H9 (cell line): ENCODE measurements around the gene ACOT7. TPM values are rescaled to one million over a fixed set of nuclear protein-coding genes. Genes with fewer than 3 reads are reported as not detected.

Experiments
- DNase-seq: peaks from one replicate; pipeline ENCODE4 v3.0.0-alpha.2; 2017
- H2AFZ ChIP-seq: one replicate; pipeline ENCODE4 v1.6.1; 2013; ENCODE audit warnings: mild to moderate bottlenecking, low read length, control low read depth, moderate library complexity
- H2AK5ac ChIP-seq: 2 replicates; pipeline ENCODE4 v1.6.1; 2013; ENCODE audit warnings: low read length, control low read depth, mixed read lengths; ENCODE audit not compliant: insufficient read length
- H2BK120ac ChIP-seq: one replicate; pipeline ENCODE4 v1.6.1; 2013; ENCODE audit warnings: low read depth, mild to moderate bottlenecking, low read length, control low read depth, inconsistent platforms; ENCODE audit not compliant: poor library complexity, severe bottlenecking
- H2BK12ac ChIP-seq: 2 replicates; pipeline ENCODE4 v1.6.1; 2013; ENCODE audit warnings: low read length, control low read depth, mixed read lengths, low read depth; ENCODE audit not compliant: insufficient read length
- H2BK15ac ChIP-seq: 2 replicates; pipeline ENCODE4 v1.6.1; 2013; ENCODE audit warnings: low read depth, low read length, control low read depth
- H2BK20ac ChIP-seq: one replicate; pipeline ENCODE4 v1.6.1; 2013; ENCODE audit warnings: low read depth, mild to moderate bottlenecking, low read length, control low read depth, inconsistent platforms; ENCODE audit not compliant: poor library complexity, severe bottlenecking
- H2BK5ac ChIP-seq: 2 replicates; pipeline ENCODE4 v1.6.1; 2013; ENCODE audit warnings: low read length, control low read depth, mixed read lengths; ENCODE audit not compliant: insufficient read length
- H3K14ac ChIP-seq: 2 replicates; pipeline ENCODE4 v1.6.1; 2013; ENCODE audit warnings: low read length, control low read depth; ENCODE audit not compliant: insufficient read depth
- H3K18ac ChIP-seq: 2 replicates; pipeline ENCODE4 v1.6.1; 2013; ENCODE audit warnings: low read depth, mild to moderate bottlenecking, mixed read lengths, low read length, control low read depth; ENCODE audit not compliant: insufficient read length
- H3K23ac ChIP-seq: 2 replicates; pipeline ENCODE4 v1.6.1; 2013; ENCODE audit warnings: low read length, control low read depth, mixed read lengths, low read depth; ENCODE audit not compliant: insufficient read length
- H3K23me2 ChIP-seq: 2 replicates; pipeline ENCODE4 v1.6.1; 2013; ENCODE audit warnings: low read depth, mild to moderate bottlenecking, mixed read lengths, low read length, control low read depth; ENCODE audit not compliant: insufficient read length, poor library complexity, severe bottlenecking
- H3K27ac ChIP-seq: 2 replicates; pipeline ENCODE4 v1.5.1; 2013; ENCODE audit warnings: low read length, control low read depth, mixed read lengths, low read depth; ENCODE audit not compliant: insufficient read length
- H3K27me3 ChIP-seq: 2 replicates; pipeline ENCODE4 v1.6.1; 2013; ENCODE audit warnings: low read length, control low read depth, inconsistent platforms; ENCODE audit not compliant: insufficient read depth
- H3K4ac ChIP-seq: 2 replicates; pipeline ENCODE4 v1.6.1; 2013; ENCODE audit warnings: low read depth, mild to moderate bottlenecking, control low read depth, inconsistent platforms, low read length, moderate library complexity
- H3K4me1 ChIP-seq: 2 replicates; pipeline ENCODE4 v1.6.1; 2013; ENCODE audit warnings: low read length, control low read depth, inconsistent platforms; ENCODE audit not compliant: insufficient read depth
- H3K4me2 ChIP-seq: 2 replicates; pipeline ENCODE4 v1.6.1; 2013; ENCODE audit warnings: low read length, control low read depth, mixed read lengths; ENCODE audit not compliant: insufficient read length, insufficient read depth
- H3K56ac ChIP-seq: 2 replicates; pipeline ENCODE4 v1.6.1; 2013; ENCODE audit warnings: low read depth, mild to moderate bottlenecking, mixed read lengths, low read length, control low read depth; ENCODE audit not compliant: insufficient read length
- H3K79me1 ChIP-seq: 2 replicates; pipeline ENCODE4 v1.6.1; 2013; ENCODE audit warnings: low read depth, mild to moderate bottlenecking, moderate library complexity, low read length, control low read depth, inconsistent platforms; ENCODE audit not compliant: insufficient read depth, poor library complexity, severe bottlenecking
- H3K79me2 ChIP-seq: 2 replicates; pipeline ENCODE4 v1.6.1; 2013; ENCODE audit warnings: low read length, control low read depth, inconsistent platforms; ENCODE audit not compliant: insufficient read depth
- H3K9ac ChIP-seq: 2 replicates; pipeline ENCODE4 v1.6.1; 2013; ENCODE audit warnings: low read length, control low read depth, mixed read lengths; ENCODE audit not compliant: insufficient read length; ENCODE audit errors: extremely low read depth
- H3K9me3 ChIP-seq: one replicate; pipeline ENCODE4 v1.6.1; 2013; ENCODE audit warnings: low read depth, low read length, inconsistent platforms; ENCODE audit not compliant: control insufficient read depth
- H3T11ph ChIP-seq: one replicate; pipeline ENCODE4 v1.6.1; 2013; ENCODE audit warnings: mild to moderate bottlenecking, low read length, control low read depth, inconsistent platforms
- H4K20me1 ChIP-seq: one replicate; pipeline ENCODE4 v1.6.1; 2013; ENCODE audit not compliant: control insufficient read depth, insufficient read length, insufficient read depth
- H4K5ac ChIP-seq: 2 replicates; pipeline ENCODE4 v1.6.1; 2013; ENCODE audit warnings: low read depth, mild to moderate bottlenecking, mixed read lengths, low read length, control low read depth; ENCODE audit not compliant: insufficient read length
- H4K8ac ChIP-seq: replicated peaks from 2 replicates; pipeline ENCODE4 v1.6.1; 2013; ENCODE audit warnings: low read length, control low read depth, mixed read lengths, low read depth; ENCODE audit not compliant: insufficient read length
- H4K91ac ChIP-seq: 2 replicates; pipeline ENCODE4 v1.6.1; 2013; ENCODE audit warnings: low read depth, mild to moderate bottlenecking, moderate library complexity, mixed read lengths, low read length, control low read depth; ENCODE audit not compliant: insufficient read length
- H3K27ac Mint-ChIP-seq, 3 experiments: 2 replicates in 2 of 3; 3 replicates in 1 of 3; pipeline ENCODE4 v1.8.0; 2020 to 2021; ENCODE audit warnings: mixed read lengths in 3 of 3, mild to moderate bottlenecking in 1 of 3, moderate library complexity in 1 of 3
- H3K27me3 Mint-ChIP-seq: 2 replicates; pipeline ENCODE4 v1.8.0; 2021; ENCODE audit warnings: low read depth, mild to moderate bottlenecking, moderate library complexity, mixed read lengths
- H3K36me3 Mint-ChIP-seq, 3 experiments: 2 replicates in 2 of 3; 3 replicates in 1 of 3; pipeline ENCODE4 v1.8.0; 2020 to 2021; ENCODE audit warnings: low read depth in 3 of 3, mixed read lengths in 3 of 3; ENCODE audit not compliant: insufficient read depth in 1 of 3
- H3K4me1 Mint-ChIP-seq, 2 experiments: 2 replicates each; pipeline ENCODE4 v1.8.0; 2020; ENCODE audit warnings: mixed read lengths in 2 of 2
- H3K4me3 Mint-ChIP-seq, 2 experiments: 2 replicates in 1 of 2; 3 replicates in 1 of 2; pipeline ENCODE4 v1.8.0; 2020 to 2021; ENCODE audit warnings: mild to moderate bottlenecking in 2 of 2, mixed read lengths in 2 of 2, moderate library complexity in 1 of 2
- H3K9me3 Mint-ChIP-seq, 2 experiments: 2 replicates in 1 of 2; 3 replicates in 1 of 2; pipeline ENCODE4 v1.8.0; 2020; ENCODE audit warnings: mild to moderate bottlenecking in 2 of 2, mixed read lengths in 2 of 2, moderate library complexity in 1 of 2
- CTCF ChIP-seq: fragments of 200-600 bp; sonication (generic); conservative IDR thresholded peaks from 3 replicates; pipeline ENCODE4 v1.8.0; 2021; ENCODE audit warnings: antibody characterized with exemption, mild to moderate bottlenecking
- WGBS: extraction: QIAGEN DNeasy Blood & Tissue Kit; methylation state at CpG from one replicate; pipeline ENCODE4 v1.1.7; 2013; ENCODE audit warnings: missing lambda C conversion rate, low lambda C conversion rate, mixed read lengths; ENCODE audit not compliant: insufficient read length; ENCODE audit errors: extremely low coverage; 5-methylcytosine and 5-hydroxymethylcytosine counted together
- total RNA-seq: library from RNA; stranded (reverse); gene quantifications from 2 replicates; pipeline ENCODE4 v1.2.1, GENCODE V29; 2021

ACOT7 gene
- total RNA-seq, 1 experiment from 2014 or later = 87.4 TPM

- Histone ChIP-seq H2BK15ac (no peak overlapping the region), H3K27me3 (peaks cover 10% of the 10 kb centered on the region; the same call in 1 of the 2 replicates), H3K56ac (no peak overlapping the region), H3K4me2 (peak overlapping the region; percentile 79), H4K20me1 (no peaks in the 10 kb centered on the region), H3K23ac (no peak overlapping the region), H4K8ac (no peak overlapping the region), H2BK12ac (no peak overlapping the region), H3K27ac (no peak overlapping the region), H3K9ac (no peak overlapping the region), H3K4me1 (peaks cover 2% of the 10 kb centered on the region; the same call in 1 of the 2 replicates), H2AFZ (no peak overlapping the region), H4K91ac (no peak overlapping the region), H3K14ac (no peak overlapping the region), H3K23me2 (peaks cover 28% of the 10 kb centered on the region), H3K79me2 (no peaks in the 10 kb centered on the region), H3K79me1 (no peaks in the 10 kb centered on the region), H4K5ac (no peak overlapping the region), H3K4ac (no peak overlapping the region), H2BK120ac (no peak overlapping the region), H3K18ac (no peak overlapping the region), H2BK20ac (no peak overlapping the region), H2AK5ac (no peak overlapping the region), H2BK5ac (no peak overlapping the region), H3K9me3 (no peaks in the 10 kb centered on the region), H3T11ph (no peak overlapping the region)
- H3K27ac Mint-ChIP-seq = no peak overlapping the region
- H3K4me1 Mint-ChIP-seq = peaks cover 39% of the 10 kb centered on the region in 2 experiments
- DNase-seq = peak; percentile 89
- WGBS = no CpG with 5 or more reads among the region's 79 CpGs
- peak overlapping the region; percentile 83 to 89 for H3K4me3 Mint-ChIP-seq
- no peaks in the 10 kb centered on the region for H3K9me3 Mint-ChIP-seq
- peaks cover 38% of the 10 kb centered on the region for H3K27me3 Mint-ChIP-seq
- H3K36me3 Mint-ChIP-seq = no peaks in the 10 kb centered on the region
- TF ChIP-seq CTCF = peak; percentile 76
These were observed 148.3 kb downstream of the ACOT7 start for GRCh38 chr1:6245086-6245868.
